KMS-11 (cell line): ENCODE measurements around the gene ALMS1.

ENCODE experiments used
- H2AFZ ChIP-seq: fragments of 200-600 bp; sonication (generic); 2 replicates; pipeline ENCODE4 v1.6.1; 2016; ENCODE audit warnings: antibody characterized with exemption, mixed run types, low read depth
- H3K27ac ChIP-seq: fragments of 200-600 bp; sonication (generic); 2 replicates; pipeline ENCODE4 v1.6.1; 2016; ENCODE audit warnings: mild to moderate bottlenecking, mixed run types
- H3K27me3 ChIP-seq: fragments of 200-600 bp; sonication (generic); 2 replicates; pipeline ENCODE4 v1.6.1; 2017; ENCODE audit warnings: mild to moderate bottlenecking, low read depth, mixed run types, moderate library complexity; ENCODE audit not compliant: insufficient read depth
- H3K36me3 ChIP-seq: fragments of 200-600 bp; sonication (generic); 2 replicates; pipeline ENCODE4 v1.6.1; 2017; ENCODE audit warnings: mild to moderate bottlenecking, mixed run types; ENCODE audit not compliant: insufficient read depth
- H3K4me1 ChIP-seq: fragments of 200-600 bp; sonication (generic); 2 replicates; pipeline ENCODE4 v1.6.1; 2016; ENCODE audit warnings: mild to moderate bottlenecking, low read depth, mixed run types; ENCODE audit not compliant: poor library complexity, severe bottlenecking
- H3K4me2 ChIP-seq: fragments of 200-600 bp; sonication (generic); 2 replicates; pipeline ENCODE4 v1.7.0; 2016; ENCODE audit warnings: mild to moderate bottlenecking, mixed run types
- H3K4me3 ChIP-seq: fragments of 200-600 bp; sonication (generic); IDR thresholded peaks from 2 replicates; pipeline ENCODE4 v1.6.1; 2017; ENCODE audit warnings: low read depth, low read length, mixed read lengths; ENCODE audit not compliant: insufficient read depth
- H3K79me2 ChIP-seq: fragments of 200-600 bp; sonication (generic); 2 replicates; pipeline ENCODE4 v1.6.1; 2016; ENCODE audit warnings: low read depth, mixed run types; ENCODE audit not compliant: insufficient read depth
- H3K9ac ChIP-seq: fragments of 200-600 bp; sonication (generic); 2 replicates; pipeline ENCODE4 v1.6.1; 2016; ENCODE audit warnings: mild to moderate bottlenecking, mixed run types
- H4K20me1 ChIP-seq: fragments of 200-600 bp; sonication (generic); 2 replicates; pipeline ENCODE4 v1.6.1; 2016; ENCODE audit warnings: mild to moderate bottlenecking, mixed run types; ENCODE audit not compliant: insufficient read depth
- TF ChIP-seq, protein P1 (sequence below): fragments of 200-600 bp; sonication (generic); conservative IDR thresholded peaks from 2 replicates; pipeline ENCODE4 v1.6.1; 2017; ENCODE audit warnings: low read depth, mild to moderate bottlenecking, antibody characterized with exemption, low read length, moderate library complexity, mixed read lengths

ALMS1 gene

DNA sequence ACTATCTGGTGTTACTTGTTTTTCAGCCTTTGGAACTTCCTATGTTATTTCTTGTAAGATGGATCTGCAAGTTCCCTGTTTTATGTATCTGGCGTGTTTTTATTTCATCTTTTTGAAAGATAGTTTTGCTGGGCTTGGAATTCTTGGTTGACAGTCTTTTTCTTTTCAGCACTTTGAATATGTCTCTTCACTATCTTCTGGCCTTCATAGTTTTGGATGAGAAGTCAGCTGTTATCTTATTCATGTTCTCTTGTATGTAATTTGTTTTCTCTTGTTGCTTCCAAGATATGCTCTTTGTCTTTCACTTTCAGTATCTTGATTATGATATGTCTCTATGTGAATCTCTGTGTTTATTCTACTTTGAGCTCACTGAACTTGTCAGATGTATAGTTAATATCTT lies 50.4 kb downstream of the ALMS1 start:
- H3K27me3 ChIP-seq: no peaks in the 10 kb centered on the region
- H3K9ac ChIP-seq: no peak overlapping the region
- no peak overlapping the region for H3K4me2 ChIP-seq
- H3K4me3 ChIP-seq: no peak overlapping the region
- H4K20me1 ChIP-seq: no peaks in the 10 kb centered on the region
- H2AFZ ChIP-seq: no peak overlapping the region
- H3K4me1 ChIP-seq: no peaks in the 10 kb centered on the region
- H3K36me3 ChIP-seq: no peaks in the 10 kb centered on the region
- TF ChIP-seq, protein P1, sequence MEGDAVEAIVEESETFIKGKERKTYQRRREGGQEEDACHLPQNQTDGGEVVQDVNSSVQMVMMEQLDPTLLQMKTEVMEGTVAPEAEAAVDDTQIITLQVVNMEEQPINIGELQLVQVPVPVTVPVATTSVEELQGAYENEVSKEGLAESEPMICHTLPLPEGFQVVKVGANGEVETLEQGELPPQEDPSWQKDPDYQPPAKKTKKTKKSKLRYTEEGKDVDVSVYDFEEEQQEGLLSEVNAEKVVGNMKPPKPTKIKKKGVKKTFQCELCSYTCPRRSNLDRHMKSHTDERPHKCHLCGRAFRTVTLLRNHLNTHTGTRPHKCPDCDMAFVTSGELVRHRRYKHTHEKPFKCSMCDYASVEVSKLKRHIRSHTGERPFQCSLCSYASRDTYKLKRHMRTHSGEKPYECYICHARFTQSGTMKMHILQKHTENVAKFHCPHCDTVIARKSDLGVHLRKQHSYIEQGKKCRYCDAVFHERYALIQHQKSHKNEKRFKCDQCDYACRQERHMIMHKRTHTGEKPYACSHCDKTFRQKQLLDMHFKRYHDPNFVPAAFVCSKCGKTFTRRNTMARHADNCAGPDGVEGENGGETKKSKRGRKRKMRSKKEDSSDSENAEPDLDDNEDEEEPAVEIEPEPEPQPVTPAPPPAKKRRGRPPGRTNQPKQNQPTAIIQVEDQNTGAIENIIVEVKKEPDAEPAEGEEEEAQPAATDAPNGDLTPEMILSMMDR: no peak
- H3K27ac ChIP-seq: no peak overlapping the region
- H3K79me2 ChIP-seq: no peaks in the 10 kb centered on the region

DNA sequence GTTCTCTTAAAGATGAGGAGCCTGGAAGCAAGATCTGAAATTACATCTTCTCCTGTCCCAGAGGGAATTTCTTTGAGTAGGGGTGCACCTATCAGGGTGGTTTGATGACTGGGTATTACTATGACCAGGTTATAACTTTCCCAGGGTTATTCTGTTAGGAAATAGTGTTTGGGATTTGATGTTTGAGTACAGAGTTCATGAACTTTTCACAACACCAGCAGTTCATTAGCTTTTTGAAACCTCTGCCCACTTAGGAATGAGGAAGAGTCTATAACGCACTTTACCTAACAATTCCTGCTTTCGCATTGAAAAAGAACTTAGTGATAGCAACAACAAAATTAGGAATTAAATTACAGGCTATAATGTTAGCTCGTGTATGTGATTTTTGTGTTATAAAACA lies 58.6 kb downstream of the ALMS1 start:
- no peak overlapping the region for H2AFZ ChIP-seq
- H3K4me2 ChIP-seq: no peak overlapping the region
- H3K36me3 ChIP-seq: no peaks in the 10 kb centered on the region
- H3K79me2 ChIP-seq: no peaks in the 10 kb centered on the region
- H3K4me1 ChIP-seq: no peaks in the 10 kb centered on the region
- H3K27ac ChIP-seq: no peak overlapping the region
- TF ChIP-seq, protein P1: no peak
- no peak overlapping the region for H3K9ac ChIP-seq
- H4K20me1 ChIP-seq: no peaks in the 10 kb centered on the region
- no peaks in the 10 kb centered on the region for H3K27me3 ChIP-seq
- no peak overlapping the region for H3K4me3 ChIP-seq

DNA sequence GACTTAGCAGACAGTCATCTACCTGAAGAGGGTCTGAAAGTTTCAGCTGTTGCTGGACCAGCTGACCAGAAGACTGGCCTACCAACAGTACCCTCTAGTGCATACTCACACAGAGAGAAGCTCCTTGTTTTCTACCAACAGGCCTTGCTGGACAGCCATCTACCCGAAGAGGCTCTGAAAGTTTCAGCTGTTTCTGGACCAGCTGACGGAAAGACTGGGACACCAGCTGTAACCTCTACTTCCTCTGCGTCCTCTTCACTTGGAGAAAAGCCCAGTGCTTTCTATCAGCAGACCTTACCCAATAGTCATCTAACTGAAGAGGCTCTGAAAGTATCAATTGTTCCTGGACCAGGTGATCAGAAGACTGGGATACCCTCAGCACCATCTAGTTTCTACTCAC lies 63.2 kb downstream of the ALMS1 start:
- H3K9ac ChIP-seq: no peak overlapping the region
- TF ChIP-seq, protein P1: no peak
- no peaks in the 10 kb centered on the region for H4K20me1 ChIP-seq
- no peak overlapping the region for H3K4me3 ChIP-seq
- no peak overlapping the region for H3K27ac ChIP-seq
- no peaks in the 10 kb centered on the region for H3K4me1 ChIP-seq
- H3K79me2 ChIP-seq: no peaks in the 10 kb centered on the region
- no peak overlapping the region for H3K4me2 ChIP-seq
- no peaks in the 10 kb centered on the region for H3K36me3 ChIP-seq
- no peaks in the 10 kb centered on the region for H3K27me3 ChIP-seq
- no peak overlapping the region for H2AFZ ChIP-seq

DNA sequence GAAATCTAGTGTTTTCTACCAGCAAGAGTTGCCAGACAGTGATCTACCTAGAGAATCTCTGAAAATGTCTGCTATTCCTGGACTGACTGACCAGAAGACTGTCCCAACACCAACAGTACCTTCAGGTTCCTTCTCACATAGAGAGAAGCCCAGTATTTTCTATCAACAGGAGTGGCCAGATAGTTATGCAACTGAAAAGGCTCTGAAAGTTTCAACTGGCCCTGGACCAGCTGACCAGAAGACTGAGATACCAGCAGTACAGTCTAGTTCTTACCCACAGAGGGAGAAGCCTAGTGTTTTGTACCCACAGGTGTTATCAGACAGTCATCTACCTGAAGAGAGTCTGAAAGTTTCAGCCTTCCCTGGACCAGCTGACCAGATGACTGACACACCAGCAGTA lies 63.8 kb downstream of the ALMS1 start:
- Histone ChIP-seq H4K20me1 (no peaks in the 10 kb centered on the region), H3K4me2 (no peak overlapping the region), H2AFZ (no peak overlapping the region), H3K79me2 (no peaks in the 10 kb centered on the region), H3K27me3 (no peaks in the 10 kb centered on the region), H3K9ac (no peak overlapping the region), H3K27ac (no peak overlapping the region), H3K4me3 (no peak overlapping the region), H3K36me3 (no peaks in the 10 kb centered on the region), H3K4me1 (no peaks in the 10 kb centered on the region)
- TF ChIP-seq, protein P1: no peak
